Mucosa of stomach (tissue), 1 donor: ENCODE results near the gene OR2A1.
"Not testable (repeated sequence)": the region's sequence is repeated elsewhere in the genome, so short reads cannot be mapped to it uniquely, and the experiment has no call there.

Experiments used
- H3K27me3 ChIP-seq: one replicate; pipeline ENCODE4 v1.7.0; 2013; ENCODE audit warnings: mild to moderate bottlenecking, low read length; ENCODE audit not compliant: control insufficient read depth, insufficient read depth
- H3K36me3 ChIP-seq: one replicate; pipeline ENCODE4 v1.7.0; 2013; ENCODE audit warnings: low read length; ENCODE audit not compliant: control insufficient read depth, insufficient read depth
- H3K4me1 ChIP-seq: one replicate; pipeline ENCODE4 v1.7.0; 2013; ENCODE audit warnings: mild to moderate bottlenecking, low read length; ENCODE audit not compliant: control insufficient read depth, insufficient read depth
- H3K4me3 ChIP-seq: one replicate; pipeline ENCODE4 v1.7.0; 2013; ENCODE audit warnings: low read length
- H3K9ac ChIP-seq: one replicate; pipeline ENCODE4 v1.7.0; 2013; ENCODE audit warnings: mild to moderate bottlenecking, low read length, moderate library complexity
- H3K9me3 ChIP-seq: one replicate; pipeline ENCODE4 v1.7.0; 2013; ENCODE audit warnings: mild to moderate bottlenecking, low read length, moderate library complexity; ENCODE audit not compliant: control insufficient read depth
- donor health status: Pancreatic carcinoma.

OR2A1 gene

DNA sequence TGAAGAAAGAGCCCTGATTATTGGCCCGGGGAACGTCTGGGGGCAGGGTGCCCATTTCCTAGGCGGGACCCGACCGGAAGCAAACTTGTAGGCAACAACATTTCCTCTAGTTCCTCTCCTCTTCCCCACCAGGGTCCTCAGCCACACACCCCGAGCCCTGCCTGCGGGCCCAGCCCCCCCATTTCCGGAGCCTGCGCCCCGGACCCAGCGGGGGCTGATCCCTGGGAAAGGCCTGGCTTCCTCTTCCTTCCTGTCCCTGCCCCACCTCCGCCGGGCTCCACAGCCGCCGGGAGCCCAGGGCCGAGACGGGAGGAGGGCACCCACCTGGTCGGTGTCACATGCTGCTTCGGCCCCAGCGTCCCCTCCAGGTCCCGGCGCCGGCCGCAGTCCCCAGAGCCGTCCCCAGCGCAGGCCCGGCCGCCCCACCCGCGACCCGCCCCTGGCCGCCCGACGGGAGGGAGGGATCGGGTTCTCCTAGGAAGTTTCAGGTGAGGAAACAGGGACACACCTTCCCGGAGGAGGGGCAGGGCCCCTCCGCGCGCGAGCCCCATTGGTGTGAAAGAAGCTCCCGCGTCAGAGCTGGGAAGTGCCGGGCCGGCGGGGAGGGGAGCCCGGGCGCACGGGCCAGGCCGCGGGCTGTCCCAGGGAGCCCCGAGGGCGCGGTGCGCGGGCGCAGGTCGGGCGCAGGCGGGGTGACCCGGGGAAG, 18.3 kb upstream of the OR2A1 start:
- H3K4me3 ChIP-seq, H3K36me3 ChIP-seq: not testable (repeated sequence)

DNA sequence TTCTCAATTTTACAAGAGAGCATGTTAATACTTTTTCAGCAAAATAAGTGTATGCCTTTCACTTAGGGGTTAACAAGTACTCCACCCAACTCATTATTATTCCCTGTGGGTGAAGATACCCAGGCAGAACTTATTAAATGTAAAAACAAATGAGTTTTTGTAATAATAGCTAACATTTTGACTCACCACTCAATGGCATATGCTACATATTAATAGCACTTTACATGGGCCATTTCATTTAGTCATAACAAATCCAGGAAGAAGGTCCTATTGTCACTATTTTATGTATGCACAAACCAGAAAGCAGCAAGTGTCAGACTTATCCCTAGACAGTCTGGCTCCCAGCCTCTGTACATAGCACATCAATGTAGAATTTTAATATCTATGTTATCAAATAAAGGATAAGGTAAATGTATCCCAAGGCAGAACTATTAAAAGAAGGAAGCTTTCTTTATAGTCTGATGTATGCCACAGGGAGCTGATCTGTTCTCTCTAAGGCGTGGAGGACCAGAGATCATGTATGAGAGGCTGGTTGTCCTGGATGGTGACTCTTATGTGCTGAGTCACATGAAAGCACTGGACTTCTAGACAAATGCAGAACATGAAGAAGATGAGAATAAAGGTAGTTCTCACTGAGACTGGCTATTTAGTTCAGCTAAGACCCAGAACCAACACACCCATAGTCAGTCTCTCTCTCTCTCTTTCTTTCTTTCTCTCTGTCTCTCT, 9.5 kb upstream of the OR2A1 start:
- not testable (repeated sequence) for H3K4me1 ChIP-seq, H3K27me3 ChIP-seq, H3K9ac ChIP-seq, H3K4me3 ChIP-seq, H3K36me3 ChIP-seq, H3K9me3 ChIP-seq

More for the DNA sequence above, 18.3 kb upstream of the OR2A1 start:
- not testable (repeated sequence) for H3K4me1 ChIP-seq, H3K9ac ChIP-seq, H3K9me3 ChIP-seq, H3K27me3 ChIP-seq

DNA sequence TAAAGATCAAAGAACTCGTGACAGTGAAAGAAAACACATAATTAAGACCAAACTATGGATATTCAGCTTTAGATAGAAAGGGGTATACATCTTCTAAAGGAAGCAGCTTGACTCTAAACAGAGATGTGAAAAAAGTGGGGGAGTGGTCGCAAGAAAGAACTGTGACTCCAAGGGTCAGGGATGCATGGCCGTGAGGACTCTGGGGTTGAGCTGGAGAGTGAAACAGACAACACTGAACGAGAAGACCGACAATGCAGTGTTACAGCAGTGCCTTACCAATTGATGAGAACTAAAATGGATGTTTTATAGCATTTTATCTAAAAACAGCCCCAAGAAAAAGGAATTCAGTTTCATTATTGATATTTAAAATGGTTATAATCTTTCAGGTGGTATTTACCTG, 8.6 kb upstream of the OR2A1 start:
- not testable (repeated sequence) for H3K27me3 ChIP-seq, H3K4me1 ChIP-seq, H3K9me3 ChIP-seq, H3K36me3 ChIP-seq, H3K4me3 ChIP-seq, H3K9ac ChIP-seq

DNA sequence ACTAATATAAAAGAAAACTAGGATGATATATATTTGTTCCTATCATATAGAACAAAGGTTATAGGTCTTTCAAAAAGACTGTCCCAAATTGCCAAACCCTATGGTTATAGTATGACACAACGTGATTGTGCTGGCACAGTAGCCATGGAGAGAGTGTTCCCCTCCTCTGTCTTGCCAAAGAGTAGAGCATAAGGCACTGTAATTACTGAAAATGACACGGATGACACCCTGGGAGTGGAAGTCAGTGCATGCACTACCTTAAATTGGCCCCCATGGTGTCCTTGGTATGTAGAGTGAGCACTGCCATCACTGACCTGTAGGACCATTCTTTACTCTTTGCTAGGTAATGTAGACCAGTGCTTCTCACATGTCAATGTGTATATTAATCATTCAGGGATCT, 7.1 kb upstream of the OR2A1 start:
- H3K27me3 ChIP-seq, H3K9me3 ChIP-seq, H3K4me3 ChIP-seq, H3K9ac ChIP-seq, H3K36me3 ChIP-seq, H3K4me1 ChIP-seq: not testable (repeated sequence)

DNA sequence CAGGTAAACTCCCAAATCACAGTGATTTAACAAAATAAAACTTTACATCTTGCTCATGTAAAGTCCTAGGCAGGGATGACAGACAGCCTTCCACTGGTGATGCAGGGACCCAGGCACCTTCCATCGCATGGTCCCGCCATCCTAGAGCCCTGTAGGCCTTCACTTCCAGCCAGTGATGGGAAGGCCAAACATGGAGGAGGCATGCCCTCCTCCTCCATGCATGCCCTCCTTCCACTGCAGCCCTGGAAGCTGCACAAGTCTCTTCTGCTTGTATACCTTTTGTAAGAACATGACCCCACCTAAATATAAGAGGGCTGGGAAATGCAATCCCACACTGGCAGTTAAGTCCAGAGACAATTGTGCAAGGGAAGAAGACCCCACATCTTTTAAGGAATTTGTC, 2.5 kb upstream of the OR2A1 start:
- not testable (repeated sequence) for H3K27me3 ChIP-seq, H3K36me3 ChIP-seq, H3K9me3 ChIP-seq, H3K9ac ChIP-seq, H3K4me3 ChIP-seq, H3K4me1 ChIP-seq

DNA sequence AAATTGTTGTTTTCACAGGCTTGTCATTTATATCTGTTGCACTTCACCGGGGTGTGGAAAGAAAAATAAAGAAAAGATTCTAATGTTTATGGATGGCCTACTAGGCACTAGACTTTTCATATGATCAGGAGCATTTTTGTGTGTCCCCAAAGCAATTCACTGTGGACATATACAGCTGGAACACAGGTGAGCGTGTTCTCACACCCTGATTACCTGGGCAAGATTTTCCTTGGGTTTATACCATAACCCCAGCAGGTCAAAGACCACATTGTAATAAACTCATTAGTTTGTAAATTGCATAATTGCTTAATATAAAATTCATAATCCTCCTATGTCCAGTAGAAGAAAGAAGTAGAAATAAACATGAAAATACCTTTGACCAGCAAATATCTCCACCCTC, 1.0 kb upstream of the OR2A1 start:
- H3K9ac ChIP-seq, H3K27me3 ChIP-seq, H3K4me3 ChIP-seq, H3K4me1 ChIP-seq, H3K9me3 ChIP-seq, H3K36me3 ChIP-seq: not testable (repeated sequence)

GRCh38 chr7:144317537-144317936, 5.3 kb downstream of the OR2A1 start:
- not testable (repeated sequence) for H3K27me3 ChIP-seq, H3K4me1 ChIP-seq, H3K36me3 ChIP-seq, H3K4me3 ChIP-seq, H3K9me3 ChIP-seq, H3K9ac ChIP-seq

GRCh38 chr7:144319547-144319946, 7.3 kb downstream of the OR2A1 start:
- not testable (repeated sequence) for H3K9me3 ChIP-seq, H3K36me3 ChIP-seq, H3K4me3 ChIP-seq, H3K4me1 ChIP-seq, H3K27me3 ChIP-seq, H3K9ac ChIP-seq

DNA sequence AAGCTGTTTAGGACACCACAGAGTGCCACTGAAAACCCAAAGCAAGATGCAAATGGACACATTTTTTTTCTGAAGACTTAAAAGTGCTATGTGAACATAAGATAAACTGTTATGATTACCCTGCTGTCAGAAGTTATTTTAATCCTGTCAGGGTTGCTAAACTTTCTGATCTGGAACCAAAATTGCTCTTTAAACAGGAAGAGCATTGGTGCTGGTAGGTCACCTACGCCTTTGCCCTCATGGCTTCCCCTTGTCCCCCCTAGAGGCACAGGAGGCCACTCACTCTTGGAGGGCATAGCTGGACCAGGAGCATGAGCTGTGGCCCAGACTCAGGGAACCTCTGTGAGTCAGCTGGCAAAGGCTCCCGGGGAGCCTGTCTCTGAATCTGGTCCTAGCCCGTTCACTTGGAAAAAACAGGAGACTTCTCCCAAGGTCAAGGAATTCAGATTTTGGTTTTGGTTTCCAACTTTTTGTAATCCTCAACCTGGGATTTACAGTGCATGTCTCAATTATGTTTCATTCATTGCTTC, 9.5 kb downstream of the OR2A1 start:
- H3K4me1 ChIP-seq, H3K9ac ChIP-seq, H3K4me3 ChIP-seq, H3K27me3 ChIP-seq, H3K36me3 ChIP-seq, H3K9me3 ChIP-seq: not testable (repeated sequence)

DNA sequence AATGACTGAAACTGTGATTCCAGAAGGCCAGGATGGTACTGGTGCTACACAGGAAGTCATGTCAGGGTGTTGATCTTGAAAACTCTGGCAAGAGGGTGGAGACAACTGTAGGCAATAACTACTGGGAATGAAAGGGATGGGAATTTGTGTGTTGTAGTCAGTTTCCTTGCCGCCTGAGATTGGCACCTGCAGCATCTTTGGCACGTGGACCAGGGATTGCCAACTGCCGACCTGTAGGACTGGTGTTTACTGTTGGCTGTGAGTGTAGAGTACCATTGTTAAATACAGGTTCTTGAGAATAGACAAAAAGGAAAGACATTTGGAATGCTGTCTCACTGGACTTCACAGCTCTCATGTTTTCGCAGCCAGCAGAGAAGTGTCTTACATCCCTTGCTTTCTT, 11.1 kb downstream of the OR2A1 start:
- H3K4me3 ChIP-seq, result not testable (repeated sequence)

GRCh38 chr7:144325868-144326267, 13.6 kb downstream of the OR2A1 start:
- H3K36me3 ChIP-seq, H3K9ac ChIP-seq, H3K4me1 ChIP-seq, H3K27me3 ChIP-seq, H3K9me3 ChIP-seq, H3K4me3 ChIP-seq: not testable (repeated sequence)

More for the DNA sequence above, 11.1 kb downstream of the OR2A1 start:
- H3K27me3 ChIP-seq, H3K4me1 ChIP-seq, H3K36me3 ChIP-seq, H3K9me3 ChIP-seq, H3K9ac ChIP-seq: not testable (repeated sequence)

DNA sequence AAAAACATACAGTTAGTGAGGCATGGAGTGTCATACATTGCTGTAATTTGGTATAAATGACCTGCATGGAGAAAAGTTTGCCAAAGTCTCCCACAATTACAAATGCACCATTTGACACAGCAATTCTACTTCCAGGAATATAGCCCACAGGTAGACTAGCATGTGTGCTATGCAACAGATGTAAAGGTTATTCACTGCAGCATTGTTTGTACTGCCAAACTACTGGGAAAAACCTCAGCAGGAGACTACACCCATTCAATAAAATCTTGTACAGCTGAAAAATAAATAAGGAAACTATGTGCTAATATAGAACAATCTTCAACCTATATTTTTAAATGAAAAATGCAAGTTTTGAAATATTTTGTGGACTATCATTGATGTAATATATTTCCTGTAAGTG, 17.8 kb downstream of the OR2A1 start:
- H3K36me3 ChIP-seq, H3K4me1 ChIP-seq, H3K27me3 ChIP-seq, H3K9ac ChIP-seq, H3K9me3 ChIP-seq, H3K4me3 ChIP-seq: not testable (repeated sequence)
